Suppressor macrophage (primary cell): ENCODE measurements around the gene HMGB4.

Experiments used
- DNase-seq, 4 experiments: peaks; one replicate each; pipeline ENCODE4 v3.0.0-alpha.2; 2020 to 2022

Gene HMGB4

DNA sequence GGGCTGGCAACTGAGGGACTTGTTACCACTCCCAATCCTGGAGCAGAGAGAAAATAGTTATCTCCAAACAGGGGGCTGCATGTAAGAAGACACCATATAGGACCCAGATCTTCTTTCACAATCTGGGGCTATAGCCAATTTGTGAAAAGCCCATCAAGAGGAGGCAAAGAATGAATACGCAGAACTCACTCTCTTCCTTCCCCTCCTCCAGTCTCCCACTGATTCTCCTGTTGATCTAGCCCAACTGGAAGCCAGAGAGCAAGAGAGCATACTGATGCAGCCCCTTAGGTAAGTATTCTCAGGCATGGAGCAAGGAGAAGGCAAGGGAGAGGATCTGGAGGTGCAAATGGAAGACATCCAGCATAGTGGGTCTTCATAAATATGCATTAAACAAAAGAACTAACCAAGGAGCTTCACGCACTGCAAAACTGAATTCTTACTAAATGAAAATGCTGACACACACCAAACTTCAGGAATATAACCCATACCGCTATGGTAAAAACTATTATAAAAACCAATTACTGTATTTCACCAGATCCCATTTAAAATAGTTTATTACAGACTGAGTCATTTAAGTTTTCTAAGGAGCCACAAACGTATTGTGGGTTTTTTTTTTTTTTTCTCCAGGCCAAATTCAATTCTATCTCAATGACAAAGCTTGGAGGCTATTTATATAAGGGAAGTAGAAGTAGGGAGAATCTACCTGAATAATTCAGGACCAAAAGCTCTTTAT lies 15.5 kb upstream of the HMGB4 start:
- DNase-seq = no peak

DNA sequence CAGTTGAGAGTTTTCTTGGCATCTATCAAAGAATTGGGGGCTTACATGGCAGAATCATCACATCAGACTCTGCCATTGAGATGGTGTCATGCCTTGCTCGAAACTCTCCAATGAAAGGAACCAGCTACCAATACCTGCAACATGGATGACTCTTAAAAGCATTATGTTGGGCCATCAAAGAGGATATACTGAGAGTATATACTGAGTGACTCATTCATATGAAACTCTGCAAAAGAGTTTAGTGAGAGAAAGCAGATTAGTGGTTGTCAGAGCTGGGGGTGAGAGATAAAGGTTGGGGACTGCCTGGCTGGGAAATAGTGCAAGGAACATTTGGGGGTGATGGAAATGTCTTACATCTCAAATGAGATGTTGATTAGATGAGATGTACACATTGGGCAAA lies 14.7 kb upstream of the HMGB4 start:
- no peak for DNase-seq

- no peak for DNase-seq
Observed at GRCh38 chr1:33850481-33850880, 13.4 kb upstream of the HMGB4 start.

DNA sequence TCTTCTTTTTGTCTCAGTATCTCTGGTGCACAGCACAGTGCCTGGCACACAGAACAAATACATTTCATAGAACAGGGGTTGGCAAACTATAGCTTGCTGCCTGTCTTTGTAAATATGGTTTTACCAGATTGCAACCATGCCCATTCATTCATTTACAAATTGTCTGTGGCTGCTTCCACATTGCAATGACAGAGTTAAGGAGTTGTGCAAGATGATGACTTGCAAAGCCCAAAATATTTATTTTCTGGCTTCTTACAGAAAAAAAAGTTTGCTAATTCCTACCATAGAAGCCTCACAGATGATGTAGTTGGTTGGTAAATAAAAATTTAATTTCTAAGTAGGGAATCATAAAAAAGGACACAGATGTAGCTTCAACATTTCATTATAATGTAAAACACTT lies 11.2 kb upstream of the HMGB4 start:
- no peak for DNase-seq

DNA sequence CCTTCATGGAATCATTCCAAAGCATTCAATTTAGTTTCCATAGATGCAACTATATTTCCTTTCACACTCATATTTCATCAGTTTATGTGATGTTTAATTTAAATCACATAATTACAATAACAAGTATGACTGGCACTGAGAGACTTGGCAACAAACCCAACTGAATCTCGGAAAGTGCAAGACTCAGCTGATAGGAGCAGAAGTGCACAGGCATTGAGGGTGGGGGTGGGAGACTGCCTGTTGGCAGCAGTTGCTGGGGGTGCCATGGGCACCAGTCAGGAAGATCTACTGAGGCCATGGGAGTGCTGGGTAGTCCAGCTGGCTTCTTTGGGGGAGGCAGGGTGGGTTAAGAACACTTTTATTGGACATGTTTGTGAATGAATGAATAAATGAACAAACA lies 10.4 kb upstream of the HMGB4 start:
- no peak for DNase-seq

- DNase-seq = no peak
Observed at GRCh38 chr1:33854091-33854490, 9.8 kb upstream of the HMGB4 start.

DNA sequence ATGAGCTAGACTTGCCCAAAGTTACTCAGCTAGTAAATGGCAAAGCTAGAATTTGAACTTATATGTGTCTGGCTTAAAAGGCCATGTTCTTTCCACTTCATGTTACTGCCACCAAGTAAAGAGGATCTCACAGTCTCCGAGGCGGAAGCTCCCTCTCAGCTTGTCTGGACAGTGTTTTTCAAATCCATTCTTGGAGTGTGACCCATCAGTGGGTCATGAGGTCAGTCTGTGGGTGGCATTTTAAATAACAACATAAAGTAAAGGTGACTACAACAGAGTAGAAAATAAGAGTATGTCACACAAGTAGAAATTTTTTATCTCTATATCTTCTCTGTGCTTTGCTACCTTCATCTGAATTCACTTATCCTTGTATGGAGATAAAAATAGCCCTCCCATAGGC lies 3.2 kb upstream of the HMGB4 start:
- no peak for DNase-seq

- DNase-seq = no peak
Observed at GRCh38 chr1:33864460-33865389, 846 bp downstream of the HMGB4 start.

GRCh38 chr1:33866281-33866680 lies 2.4 kb downstream of the HMGB4 start:
- DNase-seq = no peak

GRCh38 chr1:33867684-33868083 lies 3.8 kb downstream of the HMGB4 start:
- DNase-seq = no peak

- DNase-seq = no peak
Observed at GRCh38 chr1:33872275-33872674, 8.4 kb downstream of the HMGB4 start.

DNA sequence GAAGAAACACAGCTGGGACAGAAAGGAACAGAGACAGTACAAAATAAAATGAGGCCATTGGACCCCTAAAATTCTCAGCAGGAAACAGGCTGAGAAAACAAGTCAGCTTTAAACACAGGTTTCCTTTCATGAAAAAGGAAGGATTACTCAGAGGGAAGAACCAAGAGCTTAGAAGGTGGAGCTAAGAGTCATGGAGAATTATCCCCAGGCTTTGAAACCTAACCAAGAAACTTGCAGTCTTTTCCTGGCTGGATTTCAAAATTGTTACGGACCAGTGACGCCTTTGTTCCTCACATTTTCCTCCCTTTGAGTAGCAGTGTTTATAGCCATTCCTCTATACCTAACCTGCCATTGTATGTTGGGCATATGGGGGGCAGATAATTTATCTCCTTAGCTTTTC lies 8.8 kb downstream of the HMGB4 start:
- no peak for DNase-seq

DNA sequence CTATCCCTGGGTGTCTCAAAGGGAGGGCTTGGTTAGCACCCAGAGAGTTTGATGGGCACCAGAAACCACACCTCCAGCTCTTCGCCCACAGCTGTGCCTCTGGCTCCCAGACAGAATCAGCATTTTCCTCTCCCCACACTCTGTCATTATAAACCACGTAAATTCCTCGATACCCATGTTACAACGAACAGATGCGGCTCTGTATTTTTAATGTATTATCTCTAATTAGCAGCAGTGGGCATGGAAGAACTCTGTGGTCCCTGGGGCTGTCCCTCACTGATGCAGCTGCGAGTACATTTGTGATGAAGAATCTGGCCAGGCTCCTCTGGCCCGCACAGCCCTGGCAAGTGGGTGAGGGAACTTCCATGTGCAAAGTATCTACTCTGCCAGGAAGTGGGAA lies 10.8 kb downstream of the HMGB4 start:
- no peak for DNase-seq

DNA sequence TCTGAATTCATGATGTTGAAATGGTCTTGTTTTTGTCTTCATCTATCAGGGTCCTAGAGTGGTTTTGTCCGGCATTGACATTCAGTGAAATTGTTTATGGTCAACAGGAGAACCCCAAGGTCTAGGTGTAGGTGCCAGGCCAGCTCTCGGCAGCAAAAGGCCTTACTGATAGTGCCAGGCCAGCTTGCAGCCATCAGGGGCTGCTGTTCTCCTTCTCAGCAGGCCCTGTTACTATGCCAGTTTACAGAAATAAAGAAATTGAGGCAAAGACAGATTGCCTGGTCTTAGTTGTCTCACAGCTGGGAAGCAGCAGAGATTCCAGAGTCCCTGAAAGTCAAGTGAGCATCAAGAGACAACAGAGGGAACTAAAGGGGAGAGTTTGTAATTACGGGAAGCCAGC lies 12.0 kb downstream of the HMGB4 start:
- no peak for DNase-seq

GRCh38 chr1:33876970-33877650 lies 13.2 kb downstream of the HMGB4 start:
- DNase-seq = no peak

DNA sequence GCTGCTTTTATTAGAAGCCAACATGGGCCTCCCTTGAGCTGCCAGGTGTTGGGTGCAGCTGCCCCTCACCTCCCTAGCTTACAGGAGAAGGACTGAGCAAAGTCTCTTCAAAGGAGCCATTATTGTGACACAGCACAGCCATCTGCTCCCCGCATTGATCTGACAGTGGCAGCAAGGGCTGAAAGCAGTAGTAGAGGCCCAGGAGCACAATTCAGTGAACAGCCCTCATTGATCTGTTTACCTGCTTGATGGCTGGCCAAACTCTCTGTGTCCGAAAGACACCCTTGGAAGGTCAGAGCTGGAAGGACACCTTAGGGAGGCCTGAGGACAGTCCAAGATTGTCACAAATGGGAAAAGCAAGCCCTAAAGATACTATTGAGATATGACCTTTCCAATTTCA lies 14.5 kb downstream of the HMGB4 start:
- no peak for DNase-seq

- no peak for DNase-seq
Observed at GRCh38 chr1:33880305-33880704, 16.4 kb downstream of the HMGB4 start.

- DNase-seq = no peak
Observed at GRCh38 chr1:33886496-33886895, 22.6 kb downstream of the HMGB4 start.

- DNase-seq = no peak
Observed at GRCh38 chr1:33893147-33893830, 29.4 kb downstream of the HMGB4 start.

DNA sequence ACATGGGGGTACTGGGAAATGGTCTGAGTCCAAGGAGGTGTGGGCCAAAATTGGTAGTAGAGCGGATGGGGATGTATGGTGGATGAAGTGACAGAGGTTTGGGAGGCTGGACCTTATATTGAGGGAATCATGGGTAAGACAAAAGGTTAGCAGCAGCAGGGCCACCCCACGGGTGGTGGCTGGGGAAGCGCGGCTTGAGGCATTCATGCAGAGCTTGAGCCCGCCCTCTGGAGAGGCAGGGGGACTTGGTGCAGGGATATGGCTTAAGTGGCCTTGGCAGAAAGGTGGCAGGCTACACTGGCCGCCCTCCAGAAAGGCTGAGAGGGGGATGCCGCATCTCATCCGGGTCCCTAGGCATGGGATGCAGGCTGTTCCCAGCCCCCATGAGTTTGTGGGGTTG lies 31.5 kb downstream of the HMGB4 start:
- no peak for DNase-seq

DNA sequence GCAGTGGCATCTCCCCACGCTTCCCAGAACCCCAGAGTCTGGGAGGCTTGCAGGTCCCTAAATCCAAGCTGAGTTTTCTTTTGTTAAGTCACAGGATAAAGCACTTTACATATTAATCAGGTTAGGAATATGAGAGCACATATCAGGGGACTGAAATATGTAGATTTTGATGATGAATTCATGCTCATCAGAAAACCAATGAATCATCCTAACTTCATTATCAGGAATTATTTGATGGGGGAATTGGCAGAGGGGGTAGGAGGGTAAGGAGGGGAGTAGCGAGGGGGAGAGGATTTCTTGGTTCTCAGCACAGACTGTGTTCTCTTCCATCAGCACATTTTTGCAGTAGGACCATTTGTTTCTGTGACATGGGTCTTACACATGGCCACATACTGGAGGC lies 32.1 kb downstream of the HMGB4 start:
- DNase-seq = no peak

GRCh38 chr1:33897092-33897725 lies 33.3 kb downstream of the HMGB4 start:
- DNase-seq = no peak
